GM12878 (cell line): Measurements from ENCODE around the gene RPL12. TPM values are rescaled to one million over a fixed set of nuclear protein-coding genes. Genes with fewer than 3 reads are reported as not detected.

Experiments
- ATAC-seq: fragments of 200-7000 bp; cut with Tn5 transposase; 3 replicates; pipeline ENCODE4 v1.9.1; 2020; ENCODE audit warnings: mild to moderate bottlenecking, moderate library complexity
- BruUV-seq: library from RNA; stranded (reverse); fragments of 400-500 nt; replicated peaks from 2 replicates; lab custom pipeline; 2021; lab: Mats Ljungman, UMichigan
- CTCF ChIA-PET: fragments of 300-600 bp; sonication (Branson Sonifier 250); formaldehyde crosslinking; extraction: SDS; loops from one replicate; lab custom pipeline; 2021; ENCODE audit warnings: inconsistent platforms; lab: Yijun Ruan, JAX
- POLR2A ChIA-PET: fragments of 350-600 bp; formaldehyde crosslinking; extraction: SDS; loops from one replicate; lab custom pipeline; 2021; ENCODE audit warnings: inconsistent platforms; lab: Charles Lee
- RAD21 ChIA-PET: fragments of 300-600 bp; sonication (Branson Sonifier 250); formaldehyde crosslinking; loops from one replicate; lab custom pipeline; 2023; ENCODE audit warnings: antibody characterized with exemption; ENCODE audit not compliant: unreplicated experiment; lab: Charles Lee
- SMC1A ChIA-PET: fragments of 300-600 bp; sonication (Branson Sonifier 250); formaldehyde crosslinking; loops from one replicate; lab custom pipeline; 2023; ENCODE audit not compliant: unreplicated experiment, uncharacterized antibody; lab: Charles Lee
- DNase-seq: peaks from one replicate; pipeline ENCODE4 v3.0.0-alpha.2; 2011; ENCODE audit warnings: low read depth, low spot score
- FAIRE-seq: peaks from 3 replicates; lab custom pipeline; 2011; peaks lifted over from hg19 to GRCh38; lab: Jason Lieb, UNC
- H2AFZ ChIP-seq: 2 replicates; pipeline ENCODE4 v1.6.0; 2011; ENCODE audit warnings: low read depth, low read length, control low read depth; ENCODE audit not compliant: control insufficient read depth
- H3K27ac ChIP-seq: 2 replicates; pipeline ENCODE4 v1.5.1; 2011; ENCODE audit warnings: control low read depth; ENCODE audit not compliant: control insufficient read depth, insufficient read depth
- H3K27me3 ChIP-seq, 2 experiments: replicated peaks in 1 of 2; 2 replicates each; pipeline versions ENCODE4 v1.6.0 to v1.6.1; 2011; ENCODE audit warnings: low read length in 1 of 2; ENCODE audit not compliant: control insufficient read depth in 2 of 2, insufficient read depth in 2 of 2
- H3K36me3 ChIP-seq, 2 experiments: 2 replicates each; pipeline ENCODE4 v1.5.1; 2011; ENCODE audit warnings: low read length in 1 of 2; ENCODE audit not compliant: control insufficient read depth in 2 of 2, insufficient read depth in 2 of 2
- H3K4me1 ChIP-seq: 2 replicates; pipeline ENCODE4 v1.6.1; 2011; ENCODE audit warnings: mild to moderate bottlenecking, low read length, moderate library complexity, mixed read lengths; ENCODE audit not compliant: control insufficient read depth, insufficient read depth
- H3K4me2 ChIP-seq: 2 replicates; pipeline ENCODE4 v1.6.0; 2011; ENCODE audit warnings: control low read depth; ENCODE audit not compliant: control insufficient read depth, insufficient read depth
- H3K4me3 ChIP-seq: fragments of 200-600 bp; sonication (generic); 2 replicates; pipeline ENCODE4 v1.5.1; 2016
- H3K79me2 ChIP-seq: 2 replicates; pipeline ENCODE4 v1.6.0; 2011; ENCODE audit warnings: low read length; ENCODE audit not compliant: control insufficient read depth, insufficient read depth
- H3K9ac ChIP-seq: 2 replicates; pipeline ENCODE4 v1.8.0; 2011; ENCODE audit warnings: low read length, control low read depth, mixed read lengths; ENCODE audit not compliant: control insufficient read depth, insufficient read depth
- H3K9me3 ChIP-seq: replicated peaks from 3 replicates; pipeline ENCODE4 v1.5.1; 2011; ENCODE audit warnings: mild to moderate bottlenecking, low read length; ENCODE audit not compliant: control insufficient read depth, insufficient read depth
- H4K20me1 ChIP-seq: 2 replicates; pipeline ENCODE4 v1.6.0; 2011; ENCODE audit not compliant: control insufficient read depth, insufficient read depth
- CEBPB ChIP-seq, 2 experiments: fragments of 150-350 bp in 1 of 2; IDR thresholded peaks; 2 replicates each; pipeline ENCODE4 v1.6.1; 2012 to 2014; ENCODE audit warnings: low read depth in 2 of 2, low read length in 2 of 2, borderline replicate concordance in 1 of 2, inconsistent platforms in 1 of 2
- CHD4 ChIP-seq: fragments of 200-600 bp; sonication (generic); IDR thresholded peaks from 2 replicates; pipeline ENCODE4 v1.6.1; 2016; ENCODE audit warnings: mild to moderate bottlenecking
- HDAC2 ChIP-seq: fragments of 200-600 bp; sonication (generic); IDR thresholded peaks from 2 replicates; pipeline ENCODE4 v1.6.1; 2017
- NFYA ChIP-seq: IDR thresholded peaks from 2 replicates; pipeline ENCODE4 v1.6.1; 2011; ENCODE audit warnings: low read depth, mild to moderate bottlenecking, low read length, improper control_type of control experiment, borderline replicate concordance
- NR2C1 ChIP-seq: fragments of 450-650 bp; IDR thresholded peaks from 2 replicates; pipeline ENCODE4 v1.6.1; 2017; ENCODE audit warnings: antibody characterized with exemption, mild to moderate bottlenecking, moderate library complexity
- NR2C2 ChIP-seq: IDR thresholded peaks from 2 replicates; pipeline ENCODE4 v1.6.1; 2011; ENCODE audit warnings: borderline replicate concordance, low read depth; ENCODE audit not compliant: control insufficient read depth, insufficient read length
- ZNF207 ChIP-seq: fragments of 450-650 bp; IDR thresholded peaks from 2 replicates; pipeline ENCODE4 v1.6.1; 2014; ENCODE audit warnings: antibody characterized with exemption, mild to moderate bottlenecking, borderline replicate concordance
- WGBS: methylation state at CpG from one replicate; pipeline ENCODE4 v1.1.6; 2016; ENCODE audit warnings: low lambda C conversion rate; ENCODE audit not compliant: insufficient replicate concordance, insufficient coverage; ENCODE audit errors: missing lambda C conversion rate; 5-methylcytosine and 5-hydroxymethylcytosine counted together
- in situ Hi-C: fragments of 300-500 bp; cut with MboI; formaldehyde crosslinking; loops from 9 replicates; pipeline ENCODE4 v1.14.3; 2018; ENCODE audit warnings: mixed read lengths
- intact Hi-C: fragments of 100-400 bp; cut with micrococcal nuclease; formaldehyde crosslinking; loops from one replicate; pipeline ENCODE4 v1.14.2; 2022; ENCODE audit not compliant: unreplicated experiment
- polyA plus RNA-seq, 11 experiments: library from polyadenylated mRNA; depleted of rRNA in 4 of 11; unstranded in 6 of 11; stranded (reverse) in 5 of 11; fragments of >200 nt; fragmentation: Nextera tagmentation in 4 of 11; fragmentation: Illumina TruSeq in 1 of 11; extraction: Ambion mirVana in 4 of 11; extraction: Trizol in 1 of 11; gene quantifications; 1 replicate in 1 of 11; 2 replicates in 10 of 11; pipeline versions ENCODE4 v1.2.1 to v1.2.3, GENCODE V29; 2011 to 2016; ENCODE audit warnings: inconsistent platforms in 2 of 11, missing spikeins in 2 of 11, low read depth in 1 of 11
- total RNA-seq, 4 experiments: library from RNA; depleted of rRNA in 3 of 4; stranded (reverse); fragments of >200 nt in 3 of 4; fragmentation: Illumina TruSeq in 1 of 4; extraction: Trizol in 1 of 4; gene quantifications; 2 replicates each; pipeline versions ENCODE4 v1.2.1 to v1.2.3, GENCODE V29; 2013 to 2021
- TF ChIP-seq, protein P1 (sequence below), 3 experiments: IDR thresholded peaks in 2 of 3; conservative IDR thresholded peaks in 1 of 3; 2 replicates each; pipeline ENCODE4 v1.5.1; 2011; ENCODE audit warnings: low read depth in 3 of 3, low read length in 3 of 3, mild to moderate bottlenecking in 3 of 3, control low read depth in 2 of 3, moderate library complexity in 2 of 3, inconsistent platforms in 1 of 3, mixed read lengths in 1 of 3; ENCODE audit not compliant: control insufficient read depth in 2 of 3, insufficient read depth in 1 of 3; ENCODE audit errors: extremely low read depth in 1 of 3

Gene RPL12
- total and polyA plus RNA-seq, 10 of the 15 experiments (the other 5 are each of a cell fraction or from before 2014, with no cell fraction given), result 961 to 5,544 (median 2,858) TPM

DNA sequence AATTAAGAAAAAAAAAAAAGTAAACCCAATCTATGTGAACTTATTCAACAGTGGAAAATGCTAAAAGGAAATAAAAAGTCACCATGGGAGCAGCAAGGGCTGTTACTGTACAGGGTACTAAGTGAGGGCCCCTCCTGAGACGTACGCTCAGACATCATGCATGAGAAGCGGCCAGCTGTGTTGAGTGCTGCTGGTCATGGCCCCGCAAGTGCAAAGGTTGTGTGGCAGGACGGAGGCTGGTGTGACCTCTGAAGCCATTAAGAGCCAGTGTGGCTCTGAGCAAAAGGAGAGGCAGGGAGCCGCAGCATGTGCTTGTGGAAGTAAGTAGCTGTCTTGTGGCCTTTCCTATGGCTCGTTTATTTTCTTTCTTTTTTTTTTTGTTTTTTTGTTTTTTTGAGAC is 30.1 kb downstream of the RPL12 start:
- intact Hi-C loops, result loop anchor here (5.0 to 10.0 kb wide), 2 partner anchors 109 to 476 kb away; no protein-coding TSS in a partner anchor
- no peak overlapping the region for H3K9ac ChIP-seq
- TF ChIP-seq ZNF207 (no peak), NR2C1 (no peak), NFYA (no peak), HDAC2 (no peak), NR2C2 (no peak), CHD4 (no peak), CEBPB (IDR thresholded peaks at IDR 0.05; ENCODE audit: borderline replicate concordance in 1 of 2, low read depth in 2 of 2, low read length in 2 of 2) (no peak)
- TF ChIP-seq, protein P1, sequence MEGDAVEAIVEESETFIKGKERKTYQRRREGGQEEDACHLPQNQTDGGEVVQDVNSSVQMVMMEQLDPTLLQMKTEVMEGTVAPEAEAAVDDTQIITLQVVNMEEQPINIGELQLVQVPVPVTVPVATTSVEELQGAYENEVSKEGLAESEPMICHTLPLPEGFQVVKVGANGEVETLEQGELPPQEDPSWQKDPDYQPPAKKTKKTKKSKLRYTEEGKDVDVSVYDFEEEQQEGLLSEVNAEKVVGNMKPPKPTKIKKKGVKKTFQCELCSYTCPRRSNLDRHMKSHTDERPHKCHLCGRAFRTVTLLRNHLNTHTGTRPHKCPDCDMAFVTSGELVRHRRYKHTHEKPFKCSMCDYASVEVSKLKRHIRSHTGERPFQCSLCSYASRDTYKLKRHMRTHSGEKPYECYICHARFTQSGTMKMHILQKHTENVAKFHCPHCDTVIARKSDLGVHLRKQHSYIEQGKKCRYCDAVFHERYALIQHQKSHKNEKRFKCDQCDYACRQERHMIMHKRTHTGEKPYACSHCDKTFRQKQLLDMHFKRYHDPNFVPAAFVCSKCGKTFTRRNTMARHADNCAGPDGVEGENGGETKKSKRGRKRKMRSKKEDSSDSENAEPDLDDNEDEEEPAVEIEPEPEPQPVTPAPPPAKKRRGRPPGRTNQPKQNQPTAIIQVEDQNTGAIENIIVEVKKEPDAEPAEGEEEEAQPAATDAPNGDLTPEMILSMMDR (IDR thresholded peaks at IDR 0.05 in 2 of 3, conservative IDR thresholded peaks at IDR 0.05 in 1 of 3; ENCODE audit: control insufficient read depth in 2 of 3, extremely low read depth in 1 of 3, insufficient read depth in 1 of 3, low read depth in 3 of 3, low read length in 3 of 3), result no peak
- TF ChIP-seq, all 136 proteins: peak for 0
- RAD21 ChIA-PET, result interaction anchor here (0.8 to 1.4 kb wide), 2 partner anchors 24 to 34 kb away, joined by 3 read pairs; partner anchors contain the start of gene SLC2A8
- FAIRE-seq (no peak), ATAC-seq (no peak), DNase-seq (no peak)
- Histone ChIP-seq H3K9me3 (no peaks in the 10 kb centered on the region), H3K4me1 (peaks cover 13% of the 10 kb centered on the region), H3K27me3 (no peaks in the 10 kb centered on the region), H3K4me2 (no peak overlapping the region), H3K4me3 (no peak overlapping the region), H3K36me3 (no peaks in the 10 kb centered on the region), H2AFZ (no peak overlapping the region), H4K20me1 (no peaks in the 10 kb centered on the region), H3K27ac (no peak overlapping the region), H3K79me2 (peaks cover 34% of the 10 kb centered on the region)
- in situ Hi-C loops, result no loop called here
- POLR2A ChIA-PET, result no interaction called here
- SMC1A ChIA-PET, result interaction anchor here (1.1 to 1.4 kb wide), 2 partner anchors 27 to 29 kb away, joined by 3 read pairs; no protein-coding TSS in a partner anchor
- no TSS peak for BruUV-seq
- CTCF ChIA-PET, result interaction anchor here (1.8 kb wide), 1 partner anchor 34 kb away, joined by 6 read pairs; no protein-coding TSS in a partner anchor
- 97% methylated on average over 6 of the region's 7 CpGs for WGBS
